ENCODE data around the gene DMRTA2. TPM values are rescaled to one million over a fixed set of nuclear protein-coding genes. Genes with fewer than 3 reads are reported as not detected.

Gene DMRTA2
- total and polyA plus RNA-seq, 2 donors (not counting 1 experiment from before 2014, with no cell fraction given) = 0.05 TPM; not detected in 1

GRCh38 chr1:50424884-50425375 lies 1.7 kb upstream of the DMRTA2 start:
- no peak for DNase-seq (ENCODE audit: low read depth in 2 of 2)
- Histone ChIP-seq H2AFZ (ENCODE audit: low read length) (no peak overlapping the region), H3K79me2 (ENCODE audit: control insufficient read depth, insufficient read depth, low read length) (no peaks in the 10 kb centered on the region), H4K20me1 (ENCODE audit: control insufficient read depth, extremely low read depth, insufficient read depth, low read length) (no peaks in the 10 kb centered on the region), H3K4me2 (ENCODE audit: extremely low read depth, insufficient read depth, low read length) (no peak overlapping the region), H3K4me3 (replicated peaks in 1 of 4; ENCODE audit: control extremely low read depth in 1 of 4, insufficient read depth in 1 of 4, low read depth in 3 of 4, low read length in 4 of 4) (no peak overlapping the region), H3K9me3 (ENCODE audit: control insufficient read depth, insufficient read depth, low read depth, low read length) (no peaks in the 10 kb centered on the region), H3K9ac (ENCODE audit: insufficient read depth, low read length) (no peak overlapping the region), H3K27me3 (ENCODE audit: control insufficient read depth, insufficient read depth, low read length) (peaks cover 97% of the 10 kb centered on the region), H3K27ac (ENCODE audit: insufficient read depth, low read length) (no peak overlapping the region), H3K36me3 (ENCODE audit: control insufficient read depth, insufficient read depth, low read length) (no peaks in the 10 kb centered on the region), H3K4me1 (ENCODE audit: control insufficient read depth, extremely low read depth, insufficient read depth, low read length) (no peaks in the 10 kb centered on the region)
- TF ChIP-seq, protein P1, sequence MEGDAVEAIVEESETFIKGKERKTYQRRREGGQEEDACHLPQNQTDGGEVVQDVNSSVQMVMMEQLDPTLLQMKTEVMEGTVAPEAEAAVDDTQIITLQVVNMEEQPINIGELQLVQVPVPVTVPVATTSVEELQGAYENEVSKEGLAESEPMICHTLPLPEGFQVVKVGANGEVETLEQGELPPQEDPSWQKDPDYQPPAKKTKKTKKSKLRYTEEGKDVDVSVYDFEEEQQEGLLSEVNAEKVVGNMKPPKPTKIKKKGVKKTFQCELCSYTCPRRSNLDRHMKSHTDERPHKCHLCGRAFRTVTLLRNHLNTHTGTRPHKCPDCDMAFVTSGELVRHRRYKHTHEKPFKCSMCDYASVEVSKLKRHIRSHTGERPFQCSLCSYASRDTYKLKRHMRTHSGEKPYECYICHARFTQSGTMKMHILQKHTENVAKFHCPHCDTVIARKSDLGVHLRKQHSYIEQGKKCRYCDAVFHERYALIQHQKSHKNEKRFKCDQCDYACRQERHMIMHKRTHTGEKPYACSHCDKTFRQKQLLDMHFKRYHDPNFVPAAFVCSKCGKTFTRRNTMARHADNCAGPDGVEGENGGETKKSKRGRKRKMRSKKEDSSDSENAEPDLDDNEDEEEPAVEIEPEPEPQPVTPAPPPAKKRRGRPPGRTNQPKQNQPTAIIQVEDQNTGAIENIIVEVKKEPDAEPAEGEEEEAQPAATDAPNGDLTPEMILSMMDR (conservative IDR thresholded peaks at IDR 0.05 in 1 of 2, IDR thresholded peaks at IDR 0.05 in 1 of 2; ENCODE audit: low read depth in 1 of 2, low read length in 2 of 2) = no peak
- peak; percentile 83 for TF ChIP-seq EZH2 (IDR thresholded peaks at IDR 0.05; ENCODE audit: low read length, missing control alignments)

GRCh38 chr1:50424045-50424883 lies 1.0 kb upstream of the DMRTA2 start:
- H3K9ac ChIP-seq (ENCODE audit: insufficient read depth, low read length) = no peak overlapping the region
- H3K4me3 ChIP-seq (replicated peaks in 1 of 4; ENCODE audit: control extremely low read depth in 1 of 4, insufficient read depth in 1 of 4, low read depth in 3 of 4, low read length in 4 of 4) = peak overlapping the region in 2 of 4 experiments; percentile 6 to 17
- no peak overlapping the region for H3K4me2 ChIP-seq (ENCODE audit: extremely low read depth, insufficient read depth, low read length)
- peaks cover 97% of the 10 kb centered on the region for H3K27me3 ChIP-seq (ENCODE audit: control insufficient read depth, insufficient read depth, low read length)
- H3K9me3 ChIP-seq (ENCODE audit: control insufficient read depth, insufficient read depth, low read depth, low read length) = no peaks in the 10 kb centered on the region
- H2AFZ ChIP-seq (ENCODE audit: low read length) = no peak overlapping the region
- H3K4me1 ChIP-seq (ENCODE audit: control insufficient read depth, extremely low read depth, insufficient read depth, low read length) = no peaks in the 10 kb centered on the region
- H4K20me1 ChIP-seq (ENCODE audit: control insufficient read depth, extremely low read depth, insufficient read depth, low read length) = no peaks in the 10 kb centered on the region
- no peak overlapping the region for H3K27ac ChIP-seq (ENCODE audit: insufficient read depth, low read length)
- no peaks in the 10 kb centered on the region for H3K36me3 ChIP-seq (ENCODE audit: control insufficient read depth, insufficient read depth, low read length)
- no peaks in the 10 kb centered on the region for H3K79me2 ChIP-seq (ENCODE audit: control insufficient read depth, insufficient read depth, low read length)
- peak; percentile 94 for TF ChIP-seq EZH2 (IDR thresholded peaks at IDR 0.05; ENCODE audit: low read length, missing control alignments)
- TF ChIP-seq, protein P1 (conservative IDR thresholded peaks at IDR 0.05 in 1 of 2, IDR thresholded peaks at IDR 0.05 in 1 of 2; ENCODE audit: low read depth in 1 of 2, low read length in 2 of 2) = no peak
- peak in 1 of 2 donors; percentile 34 for DNase-seq (ENCODE audit: low read depth in 2 of 2)

GRCh38 chr1:50423670-50424000 lies 392 bp upstream of the DMRTA2 start:
- H3K4me2 ChIP-seq (ENCODE audit: extremely low read depth, insufficient read depth, low read length) = peak overlapping the region; percentile 44
- H3K4me1 ChIP-seq (ENCODE audit: control insufficient read depth, extremely low read depth, insufficient read depth, low read length) = no peaks in the 10 kb centered on the region
- H3K9ac ChIP-seq (ENCODE audit: insufficient read depth, low read length) = no peak overlapping the region
- H2AFZ ChIP-seq (ENCODE audit: low read length) = no peak overlapping the region
- H3K36me3 ChIP-seq (ENCODE audit: control insufficient read depth, insufficient read depth, low read length) = no peaks in the 10 kb centered on the region
- H3K27ac ChIP-seq (ENCODE audit: insufficient read depth, low read length) = no peak overlapping the region
- H4K20me1 ChIP-seq (ENCODE audit: control insufficient read depth, extremely low read depth, insufficient read depth, low read length) = no peaks in the 10 kb centered on the region
- DNase-seq (ENCODE audit: low read depth in 2 of 2) = no peak
- no peaks in the 10 kb centered on the region for H3K79me2 ChIP-seq (ENCODE audit: control insufficient read depth, insufficient read depth, low read length)
- no peaks in the 10 kb centered on the region for H3K9me3 ChIP-seq (ENCODE audit: control insufficient read depth, insufficient read depth, low read depth, low read length)
- peaks cover 98% of the 10 kb centered on the region for H3K27me3 ChIP-seq (ENCODE audit: control insufficient read depth, insufficient read depth, low read length)
- TF ChIP-seq, protein P1 (conservative IDR thresholded peaks at IDR 0.05 in 1 of 2, IDR thresholded peaks at IDR 0.05 in 1 of 2; ENCODE audit: low read depth in 1 of 2, low read length in 2 of 2) = no peak
- no peak for TF ChIP-seq EZH2 (IDR thresholded peaks at IDR 0.05; ENCODE audit: low read length, missing control alignments)
- H3K4me3 ChIP-seq (replicated peaks in 1 of 4; ENCODE audit: control extremely low read depth in 1 of 4, insufficient read depth in 1 of 4, low read depth in 3 of 4, low read length in 4 of 4) = no peak overlapping the region

Measured in fibroblast of lung (primary cell).